GM20000 (cell line): ENCODE results near the gene ARHGAP24.

Source experiments
- DNase-seq: peaks from one replicate; pipeline ENCODE4 v3.0.0; 2012; ENCODE audit warnings: low spot score
- TF ChIP-seq, protein P1 (sequence below): IDR thresholded peaks from 2 replicates; pipeline ENCODE4 v1.5.1; 2012; ENCODE audit warnings: mild to moderate bottlenecking, control low read depth; ENCODE audit errors: extremely low read depth, missing control alignments

The ARHGAP24 gene

DNA sequence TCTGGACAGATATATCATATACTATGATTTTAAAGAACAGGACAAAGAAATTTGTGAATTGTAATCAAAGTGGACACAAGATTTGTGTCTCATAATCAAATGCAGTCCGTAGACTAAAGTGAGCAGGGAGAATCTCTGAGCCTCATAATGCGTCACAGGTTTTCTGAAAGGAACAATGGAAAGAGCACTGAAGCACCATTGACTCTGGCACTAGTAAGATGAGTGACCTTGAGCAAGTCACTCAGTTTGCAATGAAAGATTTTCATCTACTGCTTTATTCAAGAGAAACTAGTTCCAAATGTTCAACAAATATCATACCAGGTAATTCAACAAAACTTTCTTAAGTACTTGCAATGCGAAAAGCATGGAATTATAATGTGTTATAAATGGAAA lies 569.6 kb downstream of the ARHGAP24 start:
- TF ChIP-seq, protein P1, sequence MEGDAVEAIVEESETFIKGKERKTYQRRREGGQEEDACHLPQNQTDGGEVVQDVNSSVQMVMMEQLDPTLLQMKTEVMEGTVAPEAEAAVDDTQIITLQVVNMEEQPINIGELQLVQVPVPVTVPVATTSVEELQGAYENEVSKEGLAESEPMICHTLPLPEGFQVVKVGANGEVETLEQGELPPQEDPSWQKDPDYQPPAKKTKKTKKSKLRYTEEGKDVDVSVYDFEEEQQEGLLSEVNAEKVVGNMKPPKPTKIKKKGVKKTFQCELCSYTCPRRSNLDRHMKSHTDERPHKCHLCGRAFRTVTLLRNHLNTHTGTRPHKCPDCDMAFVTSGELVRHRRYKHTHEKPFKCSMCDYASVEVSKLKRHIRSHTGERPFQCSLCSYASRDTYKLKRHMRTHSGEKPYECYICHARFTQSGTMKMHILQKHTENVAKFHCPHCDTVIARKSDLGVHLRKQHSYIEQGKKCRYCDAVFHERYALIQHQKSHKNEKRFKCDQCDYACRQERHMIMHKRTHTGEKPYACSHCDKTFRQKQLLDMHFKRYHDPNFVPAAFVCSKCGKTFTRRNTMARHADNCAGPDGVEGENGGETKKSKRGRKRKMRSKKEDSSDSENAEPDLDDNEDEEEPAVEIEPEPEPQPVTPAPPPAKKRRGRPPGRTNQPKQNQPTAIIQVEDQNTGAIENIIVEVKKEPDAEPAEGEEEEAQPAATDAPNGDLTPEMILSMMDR, result no peak
- no peak for DNase-seq

DNA sequence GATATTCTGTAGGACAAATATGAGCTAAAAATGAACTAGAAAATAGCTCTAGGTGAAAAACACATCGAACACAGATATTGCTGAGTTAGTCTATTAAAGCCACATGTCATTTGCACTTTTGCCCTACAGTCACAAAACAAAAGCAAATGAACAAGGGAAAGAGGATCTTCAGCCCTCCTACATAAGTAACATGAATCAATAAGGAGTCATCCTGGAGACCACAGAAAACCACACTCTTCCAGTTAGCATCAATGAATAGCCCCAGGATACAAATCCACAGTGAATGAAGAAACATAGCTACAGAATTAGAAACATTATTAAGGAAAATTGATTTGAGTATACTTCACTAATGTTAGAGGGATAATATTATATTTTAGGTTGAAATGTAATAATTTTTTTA lies 573.5 kb downstream of the ARHGAP24 start:
- TF ChIP-seq, protein P1, result no peak
- DNase-seq, result no peak

GRCh38 chr4:86050496-86050895 lies 575.5 kb downstream of the ARHGAP24 start:
- TF ChIP-seq, protein P1, result no peak
- no peak for DNase-seq
